SU-DHL-6 (cell line): ENCODE results near the gene F2R.

ENCODE experiments used
- EZH2phosphoT487 ChIP-seq: fragments of 200-600 bp; sonication (generic), shearing (Covaris generic); conservative IDR thresholded peaks from 2 replicates; pipeline ENCODE4 v1.6.1; 2018; ENCODE audit warnings: mild to moderate bottlenecking, antibody characterized with exemption, low read length, moderate library complexity, mixed read lengths
- TF ChIP-seq, protein P1 (sequence below): fragments of 200-600 bp; sonication (generic); IDR thresholded peaks from one replicate; pipeline ENCODE4 v1.5.1; 2017; ENCODE audit warnings: antibody characterized with exemption, mild to moderate bottlenecking, low read length, moderate library complexity; ENCODE audit not compliant: insufficient read depth, poor library complexity, severe bottlenecking

- TF ChIP-seq, protein P1, sequence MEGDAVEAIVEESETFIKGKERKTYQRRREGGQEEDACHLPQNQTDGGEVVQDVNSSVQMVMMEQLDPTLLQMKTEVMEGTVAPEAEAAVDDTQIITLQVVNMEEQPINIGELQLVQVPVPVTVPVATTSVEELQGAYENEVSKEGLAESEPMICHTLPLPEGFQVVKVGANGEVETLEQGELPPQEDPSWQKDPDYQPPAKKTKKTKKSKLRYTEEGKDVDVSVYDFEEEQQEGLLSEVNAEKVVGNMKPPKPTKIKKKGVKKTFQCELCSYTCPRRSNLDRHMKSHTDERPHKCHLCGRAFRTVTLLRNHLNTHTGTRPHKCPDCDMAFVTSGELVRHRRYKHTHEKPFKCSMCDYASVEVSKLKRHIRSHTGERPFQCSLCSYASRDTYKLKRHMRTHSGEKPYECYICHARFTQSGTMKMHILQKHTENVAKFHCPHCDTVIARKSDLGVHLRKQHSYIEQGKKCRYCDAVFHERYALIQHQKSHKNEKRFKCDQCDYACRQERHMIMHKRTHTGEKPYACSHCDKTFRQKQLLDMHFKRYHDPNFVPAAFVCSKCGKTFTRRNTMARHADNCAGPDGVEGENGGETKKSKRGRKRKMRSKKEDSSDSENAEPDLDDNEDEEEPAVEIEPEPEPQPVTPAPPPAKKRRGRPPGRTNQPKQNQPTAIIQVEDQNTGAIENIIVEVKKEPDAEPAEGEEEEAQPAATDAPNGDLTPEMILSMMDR = no peak
- no peak for TF ChIP-seq EZH2phosphoT487
Measured at GRCh38 chr5:76703707-76704106, 12.2 kb upstream of the F2R start.
